Type B pancreatic cell (in vitro differentiated cells): Measurements from ENCODE around the gene BLTP3A. TPM values are rescaled to one million over a fixed set of nuclear protein-coding genes. Genes with fewer than 3 reads are reported as not detected.

Experiments used
- DNase-seq: peaks from one replicate; pipeline ENCODE4 v3.0.0; 2021; ENCODE audit warnings: mixed read lengths; ENCODE audit not compliant: unreplicated experiment; ENCODE audit errors: extremely low spot score
- H3K27ac Mint-ChIP-seq: 2 replicates; pipeline ENCODE4 v1.8.0; 2021; ENCODE audit warnings: mild to moderate bottlenecking, mixed read lengths
- H3K27me3 Mint-ChIP-seq: 2 replicates; pipeline ENCODE4 v1.8.0; 2021; ENCODE audit warnings: mixed read lengths
- H3K36me3 Mint-ChIP-seq: 2 replicates; pipeline ENCODE4 v1.8.0; 2021; ENCODE audit warnings: mixed read lengths
- H3K4me1 Mint-ChIP-seq: one replicate; pipeline ENCODE4 v1.8.0; 2021; ENCODE audit warnings: mixed read lengths; ENCODE audit not compliant: unreplicated experiment
- H3K4me3 Mint-ChIP-seq: 2 replicates; pipeline ENCODE4 v1.8.0; 2021; ENCODE audit warnings: mild to moderate bottlenecking, mixed read lengths
- H3K9me3 Mint-ChIP-seq: 2 replicates; pipeline ENCODE4 v1.8.0; 2021; ENCODE audit warnings: mixed read lengths
- total RNA-seq: library from RNA; stranded (reverse); gene quantifications from 2 replicates; pipeline ENCODE4 v1.2.1, GENCODE V29; 2021; ENCODE audit warnings: low replicate concordance
- TF ChIP-seq, protein P1 (sequence below): fragments of 200-600 bp; sonication (generic); conservative IDR thresholded peaks from 2 replicates; pipeline ENCODE4 v1.5.0; 2021; ENCODE audit warnings: antibody characterized with exemption, mild to moderate bottlenecking

Gene BLTP3A
- total RNA-seq, 1 donor from 2014 or later, result 13.0 TPM

DNA sequence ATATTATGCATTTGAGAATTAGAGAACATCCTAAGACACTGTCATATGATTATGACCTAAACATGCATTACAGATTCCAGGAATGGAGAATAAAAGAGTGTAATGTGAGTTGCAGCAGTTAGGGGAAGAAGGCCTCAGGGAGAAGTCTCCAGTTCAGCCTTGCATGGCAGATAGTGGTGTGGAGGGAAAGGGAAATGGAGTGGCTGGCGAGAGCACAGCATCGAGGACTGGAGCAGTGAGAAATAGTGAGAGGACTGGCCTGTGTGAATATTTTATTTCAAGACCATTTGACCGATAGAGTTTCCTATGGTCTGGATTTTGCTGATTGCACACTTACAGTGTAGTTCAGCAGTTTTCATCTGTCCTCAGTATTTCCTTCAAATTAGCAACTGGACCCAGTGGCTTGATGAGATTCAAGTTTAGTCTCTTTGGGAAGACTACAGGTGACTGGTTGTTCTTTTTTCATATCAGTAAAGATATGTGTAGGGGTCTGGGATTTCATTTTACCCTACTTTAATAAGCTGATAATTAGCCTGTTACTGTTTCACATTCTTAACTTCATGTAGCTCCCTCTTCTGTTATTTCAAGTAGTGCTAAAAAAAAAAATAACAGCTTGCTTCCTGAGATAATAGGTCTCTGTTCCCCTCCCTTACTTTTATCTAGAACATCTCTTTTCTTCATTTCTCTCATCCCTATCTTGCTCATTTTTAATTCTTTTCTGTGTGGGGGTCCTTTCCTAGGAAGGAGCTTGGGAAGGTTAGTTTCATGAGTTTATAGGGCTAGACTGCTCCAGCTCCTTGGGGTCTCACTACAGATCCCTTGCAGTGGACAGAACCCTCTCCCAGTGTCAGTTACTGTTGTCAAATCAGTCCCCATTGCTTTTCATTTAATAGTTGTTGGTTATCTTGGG lies 27.9 kb downstream of the BLTP3A start:
- Mint-ChIP-seq H3K27me3 (no peaks in the 10 kb centered on the region), H3K36me3 (peaks cover 10% of the 10 kb centered on the region), H3K27ac (peak overlapping the region; percentile 11), H3K4me3 (no peak overlapping the region), H3K9me3 (no peaks in the 10 kb centered on the region), H3K4me1 (peaks cover 20% of the 10 kb centered on the region)
- TF ChIP-seq, protein P1, sequence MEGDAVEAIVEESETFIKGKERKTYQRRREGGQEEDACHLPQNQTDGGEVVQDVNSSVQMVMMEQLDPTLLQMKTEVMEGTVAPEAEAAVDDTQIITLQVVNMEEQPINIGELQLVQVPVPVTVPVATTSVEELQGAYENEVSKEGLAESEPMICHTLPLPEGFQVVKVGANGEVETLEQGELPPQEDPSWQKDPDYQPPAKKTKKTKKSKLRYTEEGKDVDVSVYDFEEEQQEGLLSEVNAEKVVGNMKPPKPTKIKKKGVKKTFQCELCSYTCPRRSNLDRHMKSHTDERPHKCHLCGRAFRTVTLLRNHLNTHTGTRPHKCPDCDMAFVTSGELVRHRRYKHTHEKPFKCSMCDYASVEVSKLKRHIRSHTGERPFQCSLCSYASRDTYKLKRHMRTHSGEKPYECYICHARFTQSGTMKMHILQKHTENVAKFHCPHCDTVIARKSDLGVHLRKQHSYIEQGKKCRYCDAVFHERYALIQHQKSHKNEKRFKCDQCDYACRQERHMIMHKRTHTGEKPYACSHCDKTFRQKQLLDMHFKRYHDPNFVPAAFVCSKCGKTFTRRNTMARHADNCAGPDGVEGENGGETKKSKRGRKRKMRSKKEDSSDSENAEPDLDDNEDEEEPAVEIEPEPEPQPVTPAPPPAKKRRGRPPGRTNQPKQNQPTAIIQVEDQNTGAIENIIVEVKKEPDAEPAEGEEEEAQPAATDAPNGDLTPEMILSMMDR, result no peak
- DNase-seq, result no peak

DNA sequence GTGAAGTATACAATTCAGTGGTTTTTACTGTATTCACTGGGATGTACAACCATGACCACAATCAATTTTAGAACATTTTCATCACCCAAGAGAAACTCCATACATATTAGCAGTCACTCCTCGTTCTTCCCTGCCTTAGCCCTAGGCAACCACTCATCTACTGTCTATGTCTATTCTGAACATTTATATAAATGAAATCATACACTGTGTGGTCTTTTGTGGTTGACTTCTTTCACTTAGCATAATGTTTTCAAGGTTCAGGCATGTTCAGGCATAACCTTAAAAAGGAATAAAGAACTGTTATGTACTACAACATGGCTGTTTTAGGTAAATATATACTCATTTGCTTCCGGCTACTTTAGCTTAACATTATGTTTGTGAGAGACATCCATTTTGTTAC lies 37.3 kb downstream of the BLTP3A start:
- Mint-ChIP-seq H3K4me1 (no peaks in the 10 kb centered on the region), H3K27ac (peak overlapping the region; percentile 60), H3K9me3 (no peaks in the 10 kb centered on the region), H3K4me3 (no peak overlapping the region), H3K36me3 (peaks cover 8% of the 10 kb centered on the region), H3K27me3 (no peaks in the 10 kb centered on the region)
- no peak for DNase-seq
- TF ChIP-seq, protein P1, result no peak

DNA sequence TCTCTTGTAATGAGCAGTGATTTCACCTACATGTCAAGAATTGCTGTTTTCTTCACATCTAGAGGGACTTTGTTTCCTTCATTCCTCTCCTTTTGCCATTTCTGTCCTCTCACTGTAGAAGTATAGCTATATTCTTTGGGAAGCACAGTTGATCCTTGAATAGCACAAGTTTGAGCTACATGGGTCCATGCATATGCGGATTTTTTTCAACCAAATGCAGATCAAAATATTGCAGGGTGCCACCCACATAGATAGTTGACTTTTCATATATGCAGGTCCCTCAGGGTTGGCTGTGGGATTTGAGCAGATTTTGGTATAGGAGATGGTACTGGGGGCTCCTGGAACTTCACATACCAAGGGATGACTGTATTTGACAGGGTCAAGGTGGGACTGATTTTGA lies 41.1 kb downstream of the BLTP3A start:
- no peak overlapping the region for H3K4me3 Mint-ChIP-seq
- no peak overlapping the region for H3K27ac Mint-ChIP-seq
- peaks cover 4% of the 10 kb centered on the region for H3K36me3 Mint-ChIP-seq
- no peak for DNase-seq
- H3K27me3 Mint-ChIP-seq, result no peaks in the 10 kb centered on the region
- H3K4me1 Mint-ChIP-seq, result peaks cover 9% of the 10 kb centered on the region
- H3K9me3 Mint-ChIP-seq, result no peaks in the 10 kb centered on the region
- TF ChIP-seq, protein P1, result no peak

DNA sequence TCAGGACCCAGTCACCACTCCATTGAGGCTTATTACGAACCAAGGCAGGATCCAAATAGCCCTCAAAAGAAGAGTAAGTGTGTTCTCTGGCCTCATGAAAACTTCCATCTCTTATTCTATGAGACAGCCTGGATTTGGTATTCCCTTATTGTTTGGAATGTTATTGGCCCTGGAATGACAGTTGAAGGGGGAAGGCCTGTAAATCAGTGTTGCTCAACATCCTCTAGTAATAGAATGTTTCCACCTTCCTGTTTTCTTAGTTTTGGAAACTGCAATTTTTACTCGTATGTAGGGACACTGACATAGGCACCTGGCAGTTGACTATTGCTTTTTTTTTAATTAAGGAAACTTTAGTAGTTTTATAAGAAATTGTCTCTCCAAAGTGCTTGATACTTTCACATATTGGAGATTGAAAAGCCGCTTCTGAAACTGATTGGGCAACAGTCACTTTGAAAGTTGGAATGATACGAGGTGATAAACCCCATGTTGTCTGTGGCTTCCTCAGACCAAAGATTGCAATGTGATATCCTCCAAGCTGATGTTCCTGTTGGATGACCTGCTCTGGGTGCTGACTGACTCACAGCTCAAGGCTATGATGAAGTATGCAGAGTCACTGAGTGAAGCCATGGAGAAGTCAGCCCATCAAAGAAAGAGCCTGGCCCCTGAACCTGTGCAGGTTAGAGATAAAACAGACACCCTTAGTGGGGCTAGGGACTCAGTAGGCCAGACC lies 43.1 kb downstream of the BLTP3A start:
- Mint-ChIP-seq H3K4me3 (no peak overlapping the region), H3K27ac (no peak overlapping the region), H3K9me3 (no peaks in the 10 kb centered on the region), H3K36me3 (peaks cover 8% of the 10 kb centered on the region), H3K27me3 (no peaks in the 10 kb centered on the region), H3K4me1 (peaks cover 9% of the 10 kb centered on the region)
- TF ChIP-seq, protein P1, result no peak
- DNase-seq, result no peak

DNA sequence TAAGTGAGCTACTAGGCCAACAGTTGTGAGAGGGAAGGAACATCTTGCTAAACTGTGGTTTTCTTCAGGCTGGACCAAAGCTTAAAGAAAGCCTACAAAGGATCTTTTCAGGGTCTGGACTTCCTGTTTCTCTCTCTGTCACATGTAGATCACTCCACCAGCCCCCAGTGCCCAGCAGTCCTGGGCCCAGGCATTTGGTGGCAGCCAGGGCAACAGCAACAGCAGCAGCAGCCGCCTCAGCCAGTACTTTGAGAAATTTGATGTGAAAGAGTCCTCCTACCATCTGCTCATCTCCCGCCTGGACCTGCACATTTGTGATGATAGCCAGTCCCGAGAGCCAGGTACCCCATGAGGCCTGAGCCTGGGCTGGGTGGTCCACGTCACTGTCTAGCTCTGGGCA lies 44.1 kb downstream of the BLTP3A start:
- no peak overlapping the region for H3K27ac Mint-ChIP-seq
- H3K9me3 Mint-ChIP-seq, result no peaks in the 10 kb centered on the region
- peaks cover 4% of the 10 kb centered on the region for H3K36me3 Mint-ChIP-seq

More for the DNA sequence above, 44.1 kb downstream of the BLTP3A start:
- Mint-ChIP-seq H3K4me3 (no peak overlapping the region), H3K4me1 (peaks cover 9% of the 10 kb centered on the region), H3K27me3 (no peaks in the 10 kb centered on the region)
- no peak for DNase-seq
- TF ChIP-seq, protein P1, result no peak
